ENCODE results near the gene SCN9A.
"Not testable (repeated sequence)": the region's sequence is repeated elsewhere in the genome, so short reads cannot be mapped to it uniquely, and the experiment has no call there.

SCN9A gene

GRCh38 chr2:166417669-166418068 is 41.9 kb upstream of the SCN9A start:
- H3K27me3 ChIP-seq (ENCODE audit: insufficient read depth, poor library complexity, severe bottlenecking), result no peaks in the 10 kb centered on the region
- ATAC-seq (ENCODE audit: low read depth), result no peak
- H3K36me3 ChIP-seq (ENCODE audit: low read depth), result no peaks in the 10 kb centered on the region
- no peak for TF ChIP-seq CTCF (IDR thresholded peaks at IDR 0.05; ENCODE audit: poor library complexity, severe bottlenecking)
- DNase-seq (ENCODE audit: low spot score), result no peak
- H3K4me1 ChIP-seq (ENCODE audit: insufficient read depth, poor library complexity, severe bottlenecking), result peaks cover 5% of the 10 kb centered on the region
- H3K27ac ChIP-seq (ENCODE audit: poor library complexity, severe bottlenecking), result no peak overlapping the region
- H3K9me3 ChIP-seq (ENCODE audit: severe bottlenecking), result no peaks in the 10 kb centered on the region
- H3K4me3 ChIP-seq (ENCODE audit: severe bottlenecking), result no peak overlapping the region

- H3K4me3 ChIP-seq (ENCODE audit: severe bottlenecking), result no peak overlapping the region
- no peaks in the 10 kb centered on the region for H3K9me3 ChIP-seq (ENCODE audit: severe bottlenecking)
- no peaks in the 10 kb centered on the region for H3K36me3 ChIP-seq (ENCODE audit: low read depth)
- DNase-seq (ENCODE audit: low spot score) (no peak), ATAC-seq (ENCODE audit: low read depth) (no peak)
- peak overlapping the region; percentile 94 for H3K27ac ChIP-seq (ENCODE audit: poor library complexity, severe bottlenecking)
- TF ChIP-seq CTCF (IDR thresholded peaks at IDR 0.05; ENCODE audit: poor library complexity, severe bottlenecking), result no peak
- peaks cover 32% of the 10 kb centered on the region for H3K4me1 ChIP-seq (ENCODE audit: insufficient read depth, poor library complexity, severe bottlenecking)
- H3K27me3 ChIP-seq (ENCODE audit: insufficient read depth, poor library complexity, severe bottlenecking), result no peaks in the 10 kb centered on the region
Observed at GRCh38 chr2:166413255-166413654, 37.5 kb upstream of the SCN9A start.

- Histone ChIP-seq H3K9me3 (ENCODE audit: severe bottlenecking) (no peaks in the 10 kb centered on the region), H3K27ac (ENCODE audit: poor library complexity, severe bottlenecking) (peak overlapping the region; percentile 94), H3K36me3 (ENCODE audit: low read depth) (no peaks in the 10 kb centered on the region), H3K4me3 (ENCODE audit: severe bottlenecking) (no peak overlapping the region), H3K4me1 (ENCODE audit: insufficient read depth, poor library complexity, severe bottlenecking) (peaks cover 32% of the 10 kb centered on the region), H3K27me3 (ENCODE audit: insufficient read depth, poor library complexity, severe bottlenecking) (no peaks in the 10 kb centered on the region)
- ATAC-seq (ENCODE audit: low read depth) (peak; percentile 80), DNase-seq (ENCODE audit: low spot score) (no peak)
- no peak for TF ChIP-seq CTCF (IDR thresholded peaks at IDR 0.05; ENCODE audit: poor library complexity, severe bottlenecking)
Observed at GRCh38 chr2:166411473-166412230, 35.9 kb upstream of the SCN9A start.

GRCh38 chr2:166410828-166411472 is 35.2 kb upstream of the SCN9A start:
- no peaks in the 10 kb centered on the region for H3K36me3 ChIP-seq (ENCODE audit: low read depth)
- no peak overlapping the region for H3K4me3 ChIP-seq (ENCODE audit: severe bottlenecking)
- H3K9me3 ChIP-seq (ENCODE audit: severe bottlenecking), result no peaks in the 10 kb centered on the region
- ATAC-seq (ENCODE audit: low read depth) (peak; percentile 100), DNase-seq (ENCODE audit: low spot score) (peak; percentile 51)
- H3K27ac ChIP-seq (ENCODE audit: poor library complexity, severe bottlenecking), result peak overlapping the region; percentile 94
- no peak for TF ChIP-seq CTCF (IDR thresholded peaks at IDR 0.05; ENCODE audit: poor library complexity, severe bottlenecking)
- H3K27me3 ChIP-seq (ENCODE audit: insufficient read depth, poor library complexity, severe bottlenecking), result no peaks in the 10 kb centered on the region
- peaks cover 32% of the 10 kb centered on the region for H3K4me1 ChIP-seq (ENCODE audit: insufficient read depth, poor library complexity, severe bottlenecking)

GRCh38 chr2:166407746-166408145 is 32.0 kb upstream of the SCN9A start:
- not testable (repeated sequence) for DNase-seq (ENCODE audit: low spot score); H3K27me3 ChIP-seq (ENCODE audit: insufficient read depth, poor library complexity, severe bottlenecking); H3K4me3 ChIP-seq (ENCODE audit: severe bottlenecking); H3K36me3 ChIP-seq (ENCODE audit: low read depth); H3K27ac ChIP-seq (ENCODE audit: poor library complexity, severe bottlenecking); H3K9me3 ChIP-seq (ENCODE audit: severe bottlenecking); ATAC-seq (ENCODE audit: low read depth)
- H3K4me1 ChIP-seq (ENCODE audit: insufficient read depth, poor library complexity, severe bottlenecking), result peaks cover 28% of the 10 kb centered on the region

Measured in RWPE2 (cell line).